CD4-positive, alpha-beta T cell (primary cell): Measurements from ENCODE around the gene TNFRSF25. TPM values are rescaled to one million over a fixed set of nuclear protein-coding genes. Genes with fewer than 3 reads are reported as not detected.

ENCODE experiments used
- ATAC-seq: fragments of 200-7000 bp; cut with Tn5 transposase; one replicate; pipeline ENCODE4 v1.10.0; 2022; ENCODE audit warnings: mild to moderate bottlenecking; ENCODE audit not compliant: poor library complexity
- CTCF ChIA-PET: fragments of 350-600 bp; sonication (Branson Sonifier 250); formaldehyde crosslinking; loops from one replicate; lab custom pipeline; 2021; ENCODE audit warnings: antibody characterized with exemption, inconsistent platforms; lab: Charles Lee
- POLR2A ChIA-PET: fragments of 350-600 bp; sonication (Branson Sonifier 250); formaldehyde crosslinking; loops from one replicate; lab custom pipeline; 2021; ENCODE audit warnings: antibody characterized with exemption, inconsistent platforms; lab: Charles Lee
- DNase-seq, 14 experiments: peaks; one replicate each; pipeline ENCODE4 v3.0.0-alpha.2; 2013 to 2020; ENCODE audit warnings: mixed read lengths in 2 of 14
- H3K27ac ChIP-seq, 2 donors: one replicate each; pipeline versions ENCODE4 v1.5.1 to v1.7.0; 2013; ENCODE audit warnings: low read length in 2 of 2, low read depth in 1 of 2, mild to moderate bottlenecking in 1 of 2
- H3K27me3 ChIP-seq, 2 experiments: 1 replicate in 1 of 2; 2 replicates in 1 of 2; pipeline versions ENCODE4 v1.6.1 to v1.7.0; 2013; ENCODE audit warnings: low read length in 2 of 2, control low read depth in 1 of 2, mild to moderate bottlenecking in 1 of 2, moderate library complexity in 1 of 2; ENCODE audit not compliant: insufficient read depth in 2 of 2, control insufficient read depth in 1 of 2
- H3K36me3 ChIP-seq: one replicate; pipeline ENCODE4 v1.6.1; 2013; ENCODE audit warnings: low read length, control low read depth; ENCODE audit not compliant: insufficient read depth
- H3K4me1 ChIP-seq: one replicate; pipeline ENCODE4 v1.6.1; 2013; ENCODE audit warnings: low read length, control low read depth; ENCODE audit not compliant: insufficient read depth
- H3K4me3 ChIP-seq: one replicate; pipeline ENCODE4 v1.5.1; 2013; ENCODE audit warnings: mild to moderate bottlenecking, low read length, moderate library complexity
- H3K9me3 ChIP-seq, 2 experiments: 1 replicate in 1 of 2; 2 replicates in 1 of 2; pipeline versions ENCODE4 v1.6.1 to v1.7.0; 2013; ENCODE audit warnings: low read length in 2 of 2, mild to moderate bottlenecking in 2 of 2, control low read depth in 1 of 2, moderate library complexity in 1 of 2; ENCODE audit not compliant: control insufficient read depth in 1 of 2, insufficient read depth in 1 of 2
- H3K27ac Mint-ChIP-seq: one replicate; pipeline ENCODE4 v1.8.0; 2020; ENCODE audit warnings: mixed read lengths
- H3K27me3 Mint-ChIP-seq: one replicate; pipeline ENCODE4 v1.8.0; 2021; ENCODE audit warnings: mixed read lengths
- H3K36me3 Mint-ChIP-seq: one replicate; pipeline ENCODE4 v1.8.0; 2021; ENCODE audit warnings: low read depth, mixed read lengths
- H3K4me1 Mint-ChIP-seq: one replicate; pipeline ENCODE4 v1.8.0; 2021; ENCODE audit warnings: low read depth, mixed read lengths
- H3K4me3 Mint-ChIP-seq: one replicate; pipeline ENCODE4 v1.8.0; 2020; ENCODE audit warnings: mild to moderate bottlenecking, mixed read lengths
- H3K9me3 Mint-ChIP-seq: one replicate; pipeline ENCODE4 v1.8.0; 2020; ENCODE audit warnings: mixed read lengths
- CTCF ChIP-seq: fragments of 200-600 bp; IDR thresholded peaks from one replicate; pipeline ENCODE4 v1.8.0; 2022; ENCODE audit warnings: antibody characterized with exemption, mild to moderate bottlenecking
- intact Hi-C, 2 experiments: fragments of 100-400 bp; cut with DNase I in 1 of 2; cut with micrococcal nuclease in 1 of 2; formaldehyde crosslinking; loops; one replicate each; pipeline versions ENCODE4 v1.15.1 to v1.9.0; 2023 to 2025; cut with DNase I, micrococcal nuclease
- total RNA-seq, 174 experiments: library from RNA in 2 of 174; stranded (reverse) in 2 of 174; gene quantifications; one replicate each; pipeline ENCODE4 v1.2.3 and lab custom pipeline; 2021 to 2026

TNFRSF25 gene
- total RNA-seq, 2 experiments from 2014 or later = 220 to 225 TPM

GRCh38 chr1:6468729-6469461 lies 2.9 kb upstream of the TNFRSF25 start:
- H3K4me1 ChIP-seq = peaks cover 32% of the 10 kb centered on the region
- H3K27me3 ChIP-seq = no peaks in the 10 kb centered on the region
- ChIA-PET CTCF (interaction anchor here (2.2 kb wide), 1 partner anchor 31 kb away, joined by 7 read pairs; no protein-coding TSS in a partner anchor), POLR2A (interaction anchor here (1.7 kb wide), 1 partner anchor 9 kb away, joined by 8 read pairs; no protein-coding TSS in a partner anchor)
- no peaks in the 10 kb centered on the region for H3K9me3 Mint-ChIP-seq
- peaks cover 8% of the 10 kb centered on the region for H3K36me3 ChIP-seq
- H3K27ac Mint-ChIP-seq = peak overlapping the region; percentile 20
- intact Hi-C loops = no loop called here
- H3K9me3 ChIP-seq = no peaks in the 10 kb centered on the region
- H3K4me1 Mint-ChIP-seq = peaks cover 19% of the 10 kb centered on the region
- H3K36me3 Mint-ChIP-seq = peaks cover 16% of the 10 kb centered on the region
- H3K4me3 Mint-ChIP-seq = peak overlapping the region; percentile 56
- no peak for TF ChIP-seq CTCF
- ATAC-seq (no peak), DNase-seq (no peak)
- H3K27ac ChIP-seq = no peak overlapping the region
- no peaks in the 10 kb centered on the region for H3K27me3 Mint-ChIP-seq
- H3K4me3 ChIP-seq = no peak overlapping the region

DNA sequence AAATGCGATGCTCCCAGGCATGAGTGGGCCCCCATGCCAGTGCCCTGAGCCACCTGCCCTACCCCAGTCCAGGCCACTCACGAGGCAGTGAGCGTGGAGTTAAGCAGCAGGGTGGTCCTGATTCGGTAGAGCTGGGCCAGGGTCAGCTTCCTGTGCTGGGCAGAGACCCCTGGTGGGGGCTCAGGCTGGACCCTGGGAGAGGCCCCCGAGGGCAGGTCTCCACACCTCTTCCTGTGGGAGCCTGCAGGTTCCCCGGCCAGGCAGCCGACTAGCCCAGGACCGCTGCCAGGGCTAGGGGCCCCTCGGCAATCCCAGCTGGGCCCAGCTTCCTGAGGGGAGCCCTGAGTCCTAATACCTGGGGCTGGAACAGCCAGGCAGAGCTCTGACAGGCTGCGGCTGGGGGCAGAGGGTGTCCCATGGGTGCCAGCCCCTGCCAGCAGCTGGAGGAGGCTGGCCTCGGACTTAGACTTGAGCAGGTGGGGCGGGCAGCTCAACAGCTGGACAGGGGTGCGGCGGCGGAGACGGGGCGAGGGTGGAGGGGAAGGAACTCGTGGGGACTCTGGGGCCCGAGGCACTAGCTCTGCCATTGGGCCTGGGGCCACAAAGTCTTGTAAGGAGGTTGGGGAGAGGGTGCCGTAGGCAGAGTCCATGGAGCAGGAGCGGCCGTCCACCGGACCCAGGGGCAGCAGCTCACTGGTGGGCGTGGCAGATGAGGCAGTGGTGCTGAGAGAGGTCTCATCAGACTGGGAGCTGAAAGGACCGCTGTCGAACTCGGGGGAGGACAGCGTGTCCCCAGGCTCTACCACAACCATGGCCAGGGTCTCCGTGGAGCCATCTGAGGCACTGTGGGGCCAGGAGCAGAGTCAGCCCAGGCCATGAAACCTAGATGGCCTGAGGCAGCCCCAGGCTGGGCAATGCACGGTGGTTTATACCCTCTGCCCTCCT lies 2.0 kb upstream of the TNFRSF25 start:
- Mint-ChIP-seq H3K4me1 (peaks cover 28% of the 10 kb centered on the region), H3K4me3 (peak overlapping the region; percentile 54), H3K27me3 (no peaks in the 10 kb centered on the region), H3K36me3 (peaks cover 24% of the 10 kb centered on the region), H3K9me3 (no peaks in the 10 kb centered on the region), H3K27ac (no peak overlapping the region)
- H3K36me3 ChIP-seq = peaks cover 13% of the 10 kb centered on the region
- intact Hi-C loops = no loop called here
- H3K27ac ChIP-seq = no peak overlapping the region
- H3K4me3 ChIP-seq = no peak overlapping the region
- H3K4me1 ChIP-seq = peaks cover 41% of the 10 kb centered on the region
- no peaks in the 10 kb centered on the region for H3K27me3 ChIP-seq
- no peak for TF ChIP-seq CTCF
- ATAC-seq = no peak
- CTCF ChIA-PET = interaction anchor here (0.8 to 2.7 kb wide), 4 partner anchors 13 to 30 kb away, joined by 3 to 13 read pairs (median 6); no protein-coding TSS in a partner anchor
- POLR2A ChIA-PET = interaction anchor here (1.7 to 6.9 kb wide), 2 partner anchors 8 to 18 kb away, joined by 8 to 40 read pairs; no protein-coding TSS in a partner anchor
- no peaks in the 10 kb centered on the region for H3K9me3 ChIP-seq
- DNase-seq = no peak

DNA sequence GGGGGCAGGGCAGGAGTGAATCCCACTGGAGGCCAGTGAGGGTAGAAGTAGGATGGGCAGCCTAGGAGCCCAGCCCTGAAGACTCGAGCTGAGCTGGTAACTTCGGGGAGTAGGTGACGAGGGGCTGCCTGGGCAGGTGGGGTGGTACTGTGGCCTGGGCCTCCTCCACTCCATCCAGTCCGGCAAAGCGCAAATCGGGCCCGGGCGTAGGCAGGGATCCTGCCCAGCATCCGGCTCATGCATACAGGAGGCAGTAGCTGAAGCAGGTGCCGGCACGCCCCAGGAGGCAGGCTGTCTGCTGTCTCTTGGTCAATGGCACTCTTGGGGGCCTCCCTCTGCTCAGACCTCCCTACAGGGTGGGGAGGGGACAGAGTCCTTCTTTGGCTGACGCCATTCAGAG lies 1.3 kb upstream of the TNFRSF25 start:
- H3K36me3 ChIP-seq = peaks cover 21% of the 10 kb centered on the region
- H3K27me3 Mint-ChIP-seq = no peaks in the 10 kb centered on the region
- intact Hi-C loops = no loop called here
- H3K4me1 Mint-ChIP-seq = peaks cover 36% of the 10 kb centered on the region
- H3K4me3 ChIP-seq = no peak overlapping the region
- no peaks in the 10 kb centered on the region for H3K9me3 Mint-ChIP-seq
- H3K9me3 ChIP-seq = no peaks in the 10 kb centered on the region
- ChIA-PET POLR2A (interaction anchor here (6.9 kb wide), 1 partner anchor 17 kb away, joined by 40 read pairs; no protein-coding TSS in a partner anchor), CTCF (interaction anchor here (0.8 to 2.7 kb wide), 4 partner anchors 13 to 29 kb away, joined by 3 to 13 read pairs (median 6); no protein-coding TSS in a partner anchor)
- peak overlapping the region; percentile 76 for H3K4me3 Mint-ChIP-seq
- peak overlapping the region; percentile 96 for H3K27ac Mint-ChIP-seq
- peaks cover 32% of the 10 kb centered on the region for H3K36me3 Mint-ChIP-seq
- no peaks in the 10 kb centered on the region for H3K27me3 ChIP-seq
- no peak for DNase-seq
- peaks cover 48% of the 10 kb centered on the region for H3K4me1 ChIP-seq
- TF ChIP-seq CTCF = no peak
- peak overlapping the region in 1 of 2 donors; percentile 69 for H3K27ac ChIP-seq
- no peak for ATAC-seq
